GM19099 (cell line): ENCODE measurements around the gene MCC.

Source experiments
- POLR2A ChIP-seq: IDR thresholded peaks from 3 replicates; pipeline ENCODE4 v1.6.1; 2011; ENCODE audit warnings: low read depth; ENCODE audit not compliant: insufficient read length; ENCODE audit errors: extremely low read depth

The MCC gene

DNA sequence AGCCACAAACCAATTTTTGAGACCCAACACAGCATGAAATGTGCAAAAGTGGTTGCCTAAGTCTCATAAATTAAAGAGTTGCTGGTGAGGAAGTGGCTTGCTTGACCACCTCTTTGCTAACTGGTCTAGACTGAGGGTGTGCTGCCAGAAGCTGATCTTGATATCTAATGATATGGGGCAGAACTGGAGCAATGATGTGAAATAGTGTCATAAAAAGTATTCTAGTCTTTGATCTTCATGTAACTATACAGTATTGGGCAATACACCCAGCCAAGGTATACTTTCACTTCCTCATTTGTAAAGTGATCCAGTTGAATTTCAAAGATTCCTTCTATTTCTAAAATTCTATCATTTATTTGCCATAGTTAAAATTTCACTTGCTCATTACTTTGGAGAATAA is 19.3 kb upstream of the MCC start:
- TF ChIP-seq POLR2A, result no peak

DNA sequence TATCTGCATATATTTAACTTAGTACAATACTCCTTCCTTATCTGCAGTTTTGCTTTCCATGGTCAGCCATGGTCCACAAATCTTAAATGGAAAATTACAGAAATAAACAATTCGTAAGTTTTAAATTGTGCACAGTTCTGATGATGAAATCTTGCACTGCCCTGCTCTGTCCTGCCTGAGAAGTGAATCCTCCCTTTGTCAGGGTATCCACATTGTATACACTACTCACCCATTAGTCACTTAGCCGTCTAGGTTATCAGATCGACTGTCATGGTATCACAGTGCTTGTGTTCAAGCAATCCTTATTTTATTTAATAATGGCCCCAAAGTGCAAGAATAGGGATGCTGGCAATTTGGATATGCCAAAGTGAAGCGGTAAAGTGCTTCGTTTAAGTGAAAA is 16.9 kb upstream of the MCC start:
- TF ChIP-seq POLR2A, result no peak

DNA sequence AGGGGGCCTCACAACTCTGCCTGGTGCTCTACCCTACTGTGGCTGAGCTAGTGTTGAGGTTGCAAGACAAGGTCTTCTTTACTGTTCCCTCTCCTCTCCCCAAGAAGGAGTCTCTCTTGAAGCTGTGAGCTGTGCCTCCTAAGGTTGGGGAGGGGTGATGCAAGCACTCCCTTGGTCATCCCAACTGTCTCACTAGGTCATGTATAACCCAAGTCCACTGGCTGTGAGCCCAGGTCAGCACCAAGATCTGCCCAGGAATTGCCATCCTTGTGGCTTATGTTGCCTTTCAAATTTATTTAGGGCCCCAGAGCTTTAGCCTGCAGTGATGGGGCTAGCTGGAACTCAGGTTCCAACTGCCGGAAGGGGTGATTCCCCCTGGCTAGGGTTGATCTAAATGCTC is 14.9 kb upstream of the MCC start:
- no peak for TF ChIP-seq POLR2A

DNA sequence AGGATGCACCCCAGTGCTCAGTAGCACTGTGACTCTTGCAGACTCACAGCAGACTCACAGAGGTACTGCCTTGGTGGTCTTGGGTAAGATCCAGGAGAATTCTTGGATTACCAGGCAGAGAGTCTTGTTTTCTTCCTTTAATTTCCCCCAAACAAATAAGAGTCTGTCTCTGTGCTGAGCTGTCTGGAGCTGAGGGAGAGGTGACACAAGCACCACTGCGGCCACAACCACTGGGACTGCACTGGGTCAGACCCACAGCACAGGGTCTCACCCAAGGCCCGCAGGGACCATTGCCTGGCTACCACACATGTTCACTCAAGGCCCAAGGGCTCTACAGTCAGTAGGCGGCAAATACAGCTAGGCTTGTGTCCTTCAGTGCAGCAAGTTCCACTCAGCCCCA is 13.8 kb upstream of the MCC start:
- TF ChIP-seq POLR2A, result no peak

DNA sequence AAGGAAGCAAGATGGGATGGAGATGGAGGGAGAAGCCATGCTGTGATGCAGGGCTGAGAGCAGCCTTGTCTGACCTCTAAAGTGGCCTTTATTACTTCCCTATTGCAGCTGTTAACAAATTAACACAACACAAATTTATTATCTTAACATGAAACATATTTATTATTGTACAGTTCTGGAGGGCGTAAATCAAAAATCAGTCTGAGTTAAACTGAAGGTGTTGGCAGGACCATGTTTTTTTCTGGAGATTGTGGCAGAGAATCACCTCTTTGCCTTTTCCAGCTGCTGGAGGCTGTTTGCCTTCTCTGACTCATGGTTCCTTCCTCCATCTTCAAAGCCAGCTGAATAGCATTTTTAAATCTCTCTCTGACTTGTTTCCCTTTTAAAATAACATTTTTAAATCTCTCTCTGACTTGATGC is 7.2 kb upstream of the MCC start:
- no peak for TF ChIP-seq POLR2A

DNA sequence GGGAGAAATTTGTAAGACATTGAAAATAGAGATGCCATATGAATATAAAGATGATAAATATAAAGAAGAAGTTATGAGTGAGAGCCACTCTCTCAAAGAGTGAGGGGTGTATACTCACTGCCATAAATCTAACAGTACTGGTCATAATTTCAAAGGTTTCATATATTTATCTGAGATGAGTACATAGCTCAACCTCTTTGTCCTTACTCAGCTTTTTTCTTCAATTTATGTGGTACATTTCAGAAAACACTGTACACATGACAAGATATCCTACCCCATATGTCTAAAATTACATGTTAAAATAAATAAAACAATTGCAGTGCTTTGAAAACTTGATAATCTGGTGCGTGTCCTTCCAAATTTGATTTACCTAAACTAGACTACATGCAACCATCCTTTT is 5.2 kb upstream of the MCC start:
- TF ChIP-seq POLR2A, result no peak

DNA sequence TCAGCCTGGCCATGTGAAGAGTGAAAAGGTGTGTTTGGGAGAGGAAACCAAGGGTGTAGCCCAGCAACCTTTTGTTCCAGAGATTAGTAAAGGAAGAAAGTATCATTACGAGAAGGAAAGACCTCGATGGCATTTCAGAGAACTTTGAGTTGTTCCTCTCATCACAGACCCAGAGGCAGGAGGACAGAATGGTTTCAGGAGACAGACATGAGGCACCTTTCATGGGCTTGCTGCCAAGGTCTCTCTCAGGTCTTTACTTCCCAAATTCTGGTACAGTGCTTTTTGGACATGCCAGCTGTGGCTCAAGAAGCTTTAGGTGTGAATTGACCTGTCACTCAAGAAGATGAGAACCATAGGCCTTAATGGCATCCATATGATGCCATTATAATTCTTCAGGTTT is 2.8 kb upstream of the MCC start:
- no peak for TF ChIP-seq POLR2A

DNA sequence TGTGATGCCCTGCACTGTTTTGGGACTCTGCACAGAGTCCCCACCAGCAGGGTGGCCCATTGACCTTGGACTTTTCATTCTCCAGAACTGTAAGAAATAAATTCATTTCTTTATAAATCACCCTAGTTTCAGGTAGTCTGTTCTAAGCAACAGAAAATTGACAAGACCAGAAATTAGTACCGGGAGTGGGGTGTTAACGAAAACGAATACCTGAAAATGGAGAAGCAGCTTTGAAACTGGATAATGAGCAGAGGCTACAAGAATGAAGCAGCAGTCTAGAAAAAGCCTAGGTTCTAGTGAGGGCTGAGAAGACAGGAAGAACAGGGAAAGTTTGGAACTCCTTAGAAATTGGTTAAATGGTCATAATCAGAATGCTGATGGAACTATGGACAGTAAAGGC is 2.1 kb upstream of the MCC start:
- TF ChIP-seq POLR2A, result no peak

DNA sequence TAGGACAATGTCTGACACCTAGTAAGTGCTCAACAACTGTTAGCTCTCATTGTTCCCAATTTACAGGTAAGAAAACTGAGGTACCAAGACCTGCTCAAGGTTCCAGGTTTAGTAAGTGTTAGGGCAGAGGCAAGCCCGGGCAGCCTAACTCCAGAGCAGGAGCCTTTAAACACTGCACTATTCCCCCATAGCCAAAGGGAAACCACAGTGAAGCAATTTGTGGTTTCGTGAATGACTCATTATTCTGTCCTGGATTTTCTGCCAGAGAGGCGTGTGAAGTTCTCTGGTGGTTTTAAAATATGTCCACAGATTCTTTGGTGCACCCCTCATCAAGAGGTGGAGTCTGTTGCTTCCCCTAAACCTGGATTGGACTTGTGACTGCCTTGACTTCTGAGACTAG is 1.0 kb upstream of the MCC start:
- no peak for TF ChIP-seq POLR2A

DNA sequence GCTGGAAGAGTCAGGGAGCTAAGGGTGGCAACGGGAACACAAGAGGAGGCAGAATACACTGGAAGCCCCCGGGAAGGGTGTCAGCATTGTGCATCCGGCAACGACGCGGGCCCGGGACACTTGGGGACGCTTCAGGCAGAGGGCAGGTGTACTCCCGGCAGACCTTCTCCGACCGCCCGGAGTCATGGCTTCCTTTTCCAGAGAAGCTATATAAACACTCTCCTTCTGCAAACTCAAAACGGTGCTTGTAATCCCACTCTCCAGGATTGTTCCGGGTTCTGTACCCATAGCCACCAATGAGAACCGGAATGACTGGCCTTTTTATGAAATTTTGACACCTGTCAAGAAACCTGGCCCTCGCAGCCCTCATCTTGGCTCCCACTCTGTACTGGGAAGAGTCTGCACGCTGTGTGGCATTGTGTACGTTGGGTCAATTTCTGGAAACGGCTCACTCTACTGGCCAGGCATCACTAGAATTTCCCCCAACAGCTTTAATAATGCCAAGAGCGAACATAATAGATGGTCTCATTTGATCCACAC is 462 bp upstream of the MCC start:
- TF ChIP-seq POLR2A, result no peak

DNA sequence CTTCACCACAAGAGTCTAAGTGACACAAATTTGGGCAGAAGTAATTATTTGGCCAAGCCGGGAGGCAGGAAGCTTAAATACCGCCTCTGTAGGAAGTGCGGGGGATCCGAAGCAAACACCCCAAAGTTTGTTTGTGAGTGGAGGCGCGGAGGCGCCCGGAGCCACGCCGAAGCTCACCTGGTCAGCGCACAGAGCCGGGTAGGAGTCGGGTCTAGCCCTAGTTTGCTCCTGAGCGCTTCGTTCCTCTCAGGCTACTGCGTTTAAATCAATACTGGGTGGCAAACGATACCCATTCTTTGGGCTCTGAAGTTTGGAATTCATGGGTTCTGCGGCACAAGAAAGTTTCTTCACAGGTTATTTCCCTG is 855 bp downstream of the MCC start:
- no peak for TF ChIP-seq POLR2A

DNA sequence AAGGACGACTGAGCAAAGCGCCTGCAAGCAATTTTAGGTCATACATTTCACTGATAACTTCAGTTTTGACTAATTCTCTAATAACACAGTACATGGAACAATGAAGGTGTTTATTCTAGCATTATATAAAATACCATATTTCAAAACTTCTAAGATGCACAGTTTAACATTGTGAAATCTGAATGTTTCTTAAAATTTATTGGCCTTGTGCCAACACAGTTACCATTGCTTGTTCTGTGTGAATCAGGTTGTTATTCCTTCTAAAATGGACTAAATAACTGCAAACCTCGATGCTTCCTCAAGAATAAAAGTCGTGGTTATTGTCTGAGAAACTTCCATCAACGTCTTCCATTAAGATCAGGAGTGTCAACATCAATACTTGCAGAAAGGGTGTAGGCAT is 8.0 kb downstream of the MCC start:
- TF ChIP-seq POLR2A, result no peak

DNA sequence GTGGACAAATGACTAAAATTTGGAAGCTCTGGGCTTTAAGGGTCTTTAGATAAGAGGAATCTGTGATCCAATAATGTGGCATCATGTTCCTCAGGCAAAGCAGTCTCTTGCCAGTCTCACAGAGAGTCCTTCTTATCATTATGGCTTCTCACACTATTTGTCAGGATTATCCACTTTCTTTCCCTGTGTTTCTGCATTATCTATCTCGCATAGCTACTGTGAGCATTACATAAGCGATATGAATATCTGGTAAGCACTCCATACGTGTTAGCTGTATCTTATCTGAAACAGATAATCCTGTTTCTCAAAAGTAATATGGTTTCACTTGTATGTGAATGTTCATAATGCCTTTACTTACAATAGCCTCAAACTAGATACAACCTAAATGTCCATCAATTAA is 9.6 kb downstream of the MCC start:
- TF ChIP-seq POLR2A, result no peak

DNA sequence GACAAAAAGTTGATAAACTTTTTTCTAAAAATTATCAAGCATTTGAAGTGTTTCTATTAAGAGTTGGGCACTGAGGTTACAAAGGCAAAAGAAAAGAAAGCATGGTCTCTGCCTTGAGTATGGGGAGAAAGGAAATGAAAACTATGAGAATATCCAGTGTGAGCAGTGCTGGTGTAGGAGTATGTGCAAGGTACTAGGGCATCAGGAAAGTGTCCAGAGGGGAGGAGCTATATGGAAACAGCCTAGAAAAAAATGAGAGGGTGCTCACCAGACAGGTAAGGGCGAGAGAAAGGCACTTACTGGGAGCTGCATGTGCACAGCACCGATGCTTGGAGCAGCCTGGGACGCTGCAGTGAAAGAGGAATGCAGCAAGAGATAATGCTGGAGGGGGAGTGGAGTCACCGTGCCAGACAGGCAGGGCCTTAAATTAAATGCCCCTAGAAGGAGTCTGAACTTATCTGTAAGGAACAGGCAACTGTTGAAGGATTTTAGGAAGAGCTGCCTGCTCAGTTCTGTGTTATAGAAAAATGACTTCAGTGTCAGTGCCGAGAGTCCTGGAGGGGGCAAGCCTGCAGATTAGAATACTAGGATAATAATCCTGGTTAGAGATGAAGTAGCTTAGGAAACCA is 14.0 kb downstream of the MCC start:
- no peak for TF ChIP-seq POLR2A

DNA sequence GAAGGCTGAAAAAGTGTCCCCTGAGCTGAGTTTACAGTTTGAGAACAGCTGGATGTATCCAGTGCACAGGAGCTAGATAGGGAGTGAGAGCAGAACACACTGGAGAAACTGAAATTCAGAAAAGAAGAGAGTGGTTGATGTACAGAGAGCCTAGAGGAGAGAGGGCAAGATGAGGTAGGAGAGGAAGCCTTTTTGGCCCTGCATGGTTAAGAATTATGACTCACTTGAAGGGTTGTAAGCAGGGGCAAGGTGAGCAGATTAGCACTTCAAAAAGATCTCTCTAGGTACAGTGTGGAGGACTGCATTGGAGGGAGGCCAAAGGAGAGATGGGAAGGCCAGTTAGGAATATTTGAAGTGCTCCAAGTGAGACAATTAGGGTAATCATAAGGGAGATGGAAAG is 25.2 kb downstream of the MCC start:
- TF ChIP-seq POLR2A, result no peak

DNA sequence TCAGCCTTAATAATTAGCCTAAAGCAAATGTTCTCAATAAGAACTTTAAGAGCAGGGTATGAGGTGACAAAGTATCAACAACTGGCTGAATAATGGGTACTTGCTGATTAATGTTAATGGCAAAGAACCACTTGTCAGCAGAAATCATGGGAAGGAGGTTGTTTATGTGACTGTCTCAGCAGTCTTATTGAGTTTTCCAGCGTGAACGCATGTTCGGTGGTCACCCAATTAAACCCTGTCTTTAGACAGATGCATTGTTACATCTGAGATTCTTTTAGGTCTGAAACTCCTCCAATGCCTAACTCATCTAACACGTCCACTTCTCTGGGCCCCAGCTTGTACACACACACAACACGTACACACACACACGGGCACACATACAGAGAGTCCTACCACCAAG is 35.3 kb downstream of the MCC start:
- no peak for TF ChIP-seq POLR2A

DNA sequence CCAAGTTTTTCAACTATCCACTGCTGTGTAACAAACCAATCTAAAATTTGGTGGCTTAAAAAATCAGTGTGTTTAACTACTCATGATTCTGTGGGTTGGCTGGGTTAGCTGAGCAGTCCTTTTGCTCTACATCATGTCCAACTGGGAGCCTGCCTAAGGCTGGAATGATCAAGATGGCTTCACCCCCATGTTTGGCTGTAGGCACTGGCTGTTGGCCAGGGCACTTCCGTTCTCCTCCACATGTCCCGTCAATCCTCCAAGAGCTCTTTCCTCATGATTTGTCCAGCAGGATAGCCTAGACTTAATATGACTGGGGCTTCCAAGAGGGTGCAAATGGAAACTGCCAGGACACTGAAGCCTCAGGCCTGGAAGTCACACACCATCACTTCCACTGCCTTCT is 36.5 kb downstream of the MCC start:
- TF ChIP-seq POLR2A, result no peak
